Measurements from ENCODE around the gene MAGI2. TPM values are rescaled to one million over a fixed set of nuclear protein-coding genes. Genes with fewer than 3 reads are reported as not detected.

The MAGI2 gene
- total RNA-seq, 1 experiment from 2014 or later: 0.22 TPM

GRCh38 chr7:78043159-78043558 lies 1410.3 kb downstream of the MAGI2 start:
- H3K4me2 ChIP-seq (ENCODE audit: low read length): no peak overlapping the region
- DNase-seq (ENCODE audit: low read depth, low spot score): no peak
- H3K27ac ChIP-seq (ENCODE audit: low read depth, low read length): no peak overlapping the region
- no peak overlapping the region for H2AFZ ChIP-seq (ENCODE audit: low read depth, low read length, poor library complexity, severe bottlenecking)
- H3K4me3 ChIP-seq (replicated peaks in 1 of 2; ENCODE audit: low read depth in 1 of 2, low read length in 2 of 2): no peak overlapping the region
- intact Hi-C loops (cut with micrococcal nuclease): loop anchor here (5.0 kb wide), 1 partner anchor 386 kb away; no protein-coding TSS in a partner anchor
- no peaks in the 10 kb centered on the region for H3K79me2 ChIP-seq (ENCODE audit: insufficient read depth, low read length)
- no peak for ATAC-seq
- H4K20me1 ChIP-seq (ENCODE audit: insufficient read depth): no peaks in the 10 kb centered on the region
- H3K9me3 ChIP-seq (ENCODE audit: control insufficient read depth in 1 of 2, insufficient read depth in 1 of 2, low read depth in 1 of 2, low read length in 2 of 2): no peaks in the 10 kb centered on the region
- no peaks in the 10 kb centered on the region for H3K36me3 ChIP-seq (ENCODE audit: control insufficient read depth in 1 of 2, insufficient read depth in 2 of 2, low read length in 2 of 2)
- TF ChIP-seq SIN3A (IDR thresholded peaks at IDR 0.05; ENCODE audit: low read depth): no peak
- ChIA-PET POLR2A (interaction anchor here (0.7 kb wide), 1 partner anchor 1778 kb away, joined by 3 read pairs; no protein-coding TSS in a partner anchor), RAD21 (ENCODE audit: low non-redundant PET in 1 of 2, low total read pairs in 2 of 2, uncharacterized antibody in 2 of 2, unreplicated experiment in 2 of 2) (no interaction called here), CTCF (interaction anchor here (4.4 kb wide), 1 partner anchor 22 kb away, joined by 23 read pairs; no protein-coding TSS in a partner anchor)
- H3K9me2 ChIP-seq (ENCODE audit: insufficient read depth): no peaks in the 10 kb centered on the region
- BruUV-seq (replicated peaks): no TSS peak
- H3K4me1 ChIP-seq (ENCODE audit: control insufficient read depth in 1 of 2, insufficient read depth in 2 of 2, low read length in 2 of 2): peaks cover 0 to 8% of the 10 kb centered on the region in 2 experiments; a peak in 2 of 4 replicates
- H3K9ac ChIP-seq (ENCODE audit: low read length): no peak overlapping the region
- H3K27me3 ChIP-seq (ENCODE audit: insufficient read depth, low read length): no peaks in the 10 kb centered on the region

GRCh38 chr7:78041423-78041822 lies 1412.0 kb downstream of the MAGI2 start:
- Histone ChIP-seq H3K27ac (ENCODE audit: low read depth, low read length) (no peak overlapping the region), H3K4me2 (ENCODE audit: low read length) (no peak overlapping the region), H3K27me3 (ENCODE audit: insufficient read depth, low read length) (no peaks in the 10 kb centered on the region), H2AFZ (ENCODE audit: low read depth, low read length, poor library complexity, severe bottlenecking) (no peak overlapping the region), H3K79me2 (ENCODE audit: insufficient read depth, low read length) (no peaks in the 10 kb centered on the region), H3K9ac (ENCODE audit: low read length) (no peak overlapping the region), H3K9me2 (ENCODE audit: insufficient read depth) (no peaks in the 10 kb centered on the region), H3K4me3 (replicated peaks in 1 of 2; ENCODE audit: low read depth in 1 of 2, low read length in 2 of 2) (no peak overlapping the region), H3K4me1 (ENCODE audit: control insufficient read depth in 1 of 2, insufficient read depth in 2 of 2, low read length in 2 of 2) (peaks cover 0 to 8% of the 10 kb centered on the region in 2 experiments; a peak in 2 of 4 replicates), H3K9me3 (ENCODE audit: control insufficient read depth in 1 of 2, insufficient read depth in 1 of 2, low read depth in 1 of 2, low read length in 2 of 2) (no peaks in the 10 kb centered on the region), H3K36me3 (ENCODE audit: control insufficient read depth in 1 of 2, insufficient read depth in 2 of 2, low read length in 2 of 2) (no peaks in the 10 kb centered on the region), H4K20me1 (ENCODE audit: insufficient read depth) (no peaks in the 10 kb centered on the region)
- ChIA-PET CTCF (interaction anchor here (4.4 kb wide), 1 partner anchor 21 kb away, joined by 23 read pairs; no protein-coding TSS in a partner anchor), POLR2A (no interaction called here), RAD21 (ENCODE audit: low non-redundant PET in 1 of 2, low total read pairs in 2 of 2, uncharacterized antibody in 2 of 2, unreplicated experiment in 2 of 2) (no interaction called here)
- no peak for ATAC-seq
- DNase-seq (ENCODE audit: low read depth, low spot score): no peak
- no TSS peak for BruUV-seq (replicated peaks)
- intact Hi-C loops (cut with micrococcal nuclease): loop anchor here (5.0 kb wide), 1 partner anchor 384 kb away; no protein-coding TSS in a partner anchor
- TF ChIP-seq TCF7L2 (IDR thresholded peaks at IDR 0.05; ENCODE audit: borderline replicate concordance, extremely low read depth, insufficient read depth, insufficient read length) (no peak), ELF1 (IDR thresholded peaks at IDR 0.05; ENCODE audit: borderline replicate concordance, low read depth) (no peak), EZH2 (IDR thresholded peaks at IDR 0.05) (no peak)
